K562 (cell line): ENCODE measurements around the gene MGAT4D. TPM values are rescaled to one million over a fixed set of nuclear protein-coding genes. Genes with fewer than 3 reads are reported as not detected.

Experiments used
- CAMTA2 ChIP-seq: fragments of 250-450 bp; sonication (Bioruptor Pico); conservative IDR thresholded peaks from 2 replicates; pipeline ENCODE4 v1.5.1; 2022
- CBX2 ChIP-seq: fragments of 200-600 bp; sonication (generic); IDR thresholded peaks from one replicate; pipeline ENCODE4 v1.6.1; 2012; ENCODE audit warnings: mild to moderate bottlenecking, low read length, inconsistent platforms; ENCODE audit not compliant: insufficient read depth, poor library complexity, severe bottlenecking
- GATAD2B ChIP-seq: fragments of 450-650 bp; IDR thresholded peaks from 2 replicates; pipeline ENCODE4 v1.6.1; 2017; ENCODE audit warnings: mild to moderate bottlenecking, borderline replicate concordance
- ILF3 ChIP-seq: fragments of 450-650 bp; IDR thresholded peaks from 2 replicates; pipeline ENCODE4 v1.6.1; 2018; ENCODE audit warnings: antibody characterized with exemption, mild to moderate bottlenecking, moderate library complexity, borderline replicate concordance
- MAFK ChIP-seq: IDR thresholded peaks from 2 replicates; pipeline ENCODE4 v1.6.1; 2011; ENCODE audit warnings: low read length, improper control_type of control experiment
- MTA2 ChIP-seq: fragments of 450-650 bp; IDR thresholded peaks from 2 replicates; pipeline ENCODE4 v1.6.1; 2016; ENCODE audit warnings: low read depth
- RB1 ChIP-seq: fragments of 450-650 bp; IDR thresholded peaks from 2 replicates; pipeline ENCODE4 v1.6.1; 2017; ENCODE audit warnings: low read depth, mild to moderate bottlenecking
- TBL1XR1 ChIP-seq, 2 experiments: IDR thresholded peaks; 2 replicates each; pipeline ENCODE4 v1.6.1; 2012; ENCODE audit warnings: improper control_type of control experiment in 2 of 2, low read length in 2 of 2, mild to moderate bottlenecking in 1 of 2
- polyA plus RNA-seq, 8 experiments: library from polyadenylated mRNA; depleted of rRNA in 4 of 8; stranded (reverse) in 5 of 8; unstranded in 3 of 8; fragments of >200 nt; fragmentation: Nextera tagmentation in 2 of 8; fragmentation: Illumina TruSeq in 1 of 8; extraction: Ambion mirVana in 2 of 8; extraction: Trizol in 1 of 8; gene quantifications; 2 replicates each; pipeline versions ENCODE4 v1.2.1 to v1.2.3, GENCODE V29; 2011 to 2014; ENCODE audit warnings: inconsistent platforms in 1 of 8, missing spikeins in 1 of 8
- total RNA-seq, 7 experiments: library from RNA; depleted of rRNA in 6 of 7; stranded (reverse); fragments of >200 nt in 6 of 7; fragmentation: Illumina TruSeq in 2 of 7; extraction: Trizol in 2 of 7; gene quantifications; 2 replicates each; pipeline versions ENCODE4 v1.2.1 to v1.2.3, GENCODE V29; 2011 to 2021; ENCODE audit warnings: low replicate concordance in 1 of 7
- TF ChIP-seq, protein P1 (sequence below), 2 experiments: IDR thresholded peaks; 2 replicates each; pipeline ENCODE4 v1.6.1; 2012; ENCODE audit warnings: improper control_type of control experiment in 2 of 2, low read depth in 2 of 2, low read length in 2 of 2, borderline replicate concordance in 1 of 2
- TF ChIP-seq, protein P2 (sequence below), 2 experiments: fragments of 200-800 bp in 1 of 2; sonication (Bioruptor generic) in 1 of 2; sonication (generic) in 1 of 2; formaldehyde crosslinking in 1 of 2; IDR thresholded peaks in 1 of 2; conservative IDR thresholded peaks in 1 of 2; 2 replicates each; pipeline versions ENCODE4 v1.5.0 to v1.6.1; 2016 to 2020; ENCODE audit warnings: missing compliant biosample characterization in 1 of 2, missing genetic modification characterization in 1 of 2, missing genetic modification reagents in 1 of 2
- TF ChIP-seq, protein P3 (sequence below): fragments of 250-450 bp; sonication (Bioruptor Pico); IDR thresholded peaks from 2 replicates; pipeline ENCODE4 v1.4.0; 2020; ENCODE audit warnings: mild to moderate bottlenecking

The MGAT4D gene
- total and polyA plus RNA-seq, 9 of the 15 experiments (the other 6 are each of a cell fraction or from before 2014, with no cell fraction given) = not detected

DNA sequence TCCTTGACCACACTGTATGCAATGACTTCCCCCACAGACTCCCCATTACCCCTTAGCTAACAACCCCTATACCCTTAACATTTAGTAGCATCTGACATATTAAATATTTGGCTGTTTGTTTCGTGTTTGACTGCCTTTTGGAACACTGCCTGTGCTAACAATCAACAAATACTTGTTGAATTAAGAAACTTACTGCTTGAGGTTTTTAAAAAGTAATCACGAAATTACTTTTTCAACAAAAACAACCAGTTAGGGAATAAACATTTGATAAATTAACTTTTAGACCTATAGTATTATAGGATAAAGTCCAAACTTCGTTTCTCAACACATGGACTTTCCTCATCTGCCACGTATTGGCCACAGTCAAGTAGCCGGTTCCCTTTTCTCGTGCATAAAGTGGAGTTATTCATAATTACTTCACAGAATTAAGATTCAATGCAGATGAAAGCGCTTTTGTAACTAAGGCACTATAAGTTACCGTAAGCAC lies 25.3 kb upstream of the MGAT4D start (continued):
- TF ChIP-seq CBX2 = no peak
- TF ChIP-seq, protein P1, sequence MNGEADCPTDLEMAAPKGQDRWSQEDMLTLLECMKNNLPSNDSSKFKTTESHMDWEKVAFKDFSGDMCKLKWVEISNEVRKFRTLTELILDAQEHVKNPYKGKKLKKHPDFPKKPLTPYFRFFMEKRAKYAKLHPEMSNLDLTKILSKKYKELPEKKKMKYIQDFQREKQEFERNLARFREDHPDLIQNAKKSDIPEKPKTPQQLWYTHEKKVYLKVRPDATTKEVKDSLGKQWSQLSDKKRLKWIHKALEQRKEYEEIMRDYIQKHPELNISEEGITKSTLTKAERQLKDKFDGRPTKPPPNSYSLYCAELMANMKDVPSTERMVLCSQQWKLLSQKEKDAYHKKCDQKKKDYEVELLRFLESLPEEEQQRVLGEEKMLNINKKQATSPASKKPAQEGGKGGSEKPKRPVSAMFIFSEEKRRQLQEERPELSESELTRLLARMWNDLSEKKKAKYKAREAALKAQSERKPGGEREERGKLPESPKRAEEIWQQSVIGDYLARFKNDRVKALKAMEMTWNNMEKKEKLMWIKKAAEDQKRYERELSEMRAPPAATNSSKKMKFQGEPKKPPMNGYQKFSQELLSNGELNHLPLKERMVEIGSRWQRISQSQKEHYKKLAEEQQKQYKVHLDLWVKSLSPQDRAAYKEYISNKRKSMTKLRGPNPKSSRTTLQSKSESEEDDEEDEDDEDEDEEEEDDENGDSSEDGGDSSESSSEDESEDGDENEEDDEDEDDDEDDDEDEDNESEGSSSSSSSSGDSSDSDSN (IDR thresholded peaks at IDR 0.05; ENCODE audit: borderline replicate concordance in 1 of 2, low read depth in 2 of 2, low read length in 2 of 2) = no peak
- TF ChIP-seq GATAD2B = no peak
- TF ChIP-seq, protein P2, sequence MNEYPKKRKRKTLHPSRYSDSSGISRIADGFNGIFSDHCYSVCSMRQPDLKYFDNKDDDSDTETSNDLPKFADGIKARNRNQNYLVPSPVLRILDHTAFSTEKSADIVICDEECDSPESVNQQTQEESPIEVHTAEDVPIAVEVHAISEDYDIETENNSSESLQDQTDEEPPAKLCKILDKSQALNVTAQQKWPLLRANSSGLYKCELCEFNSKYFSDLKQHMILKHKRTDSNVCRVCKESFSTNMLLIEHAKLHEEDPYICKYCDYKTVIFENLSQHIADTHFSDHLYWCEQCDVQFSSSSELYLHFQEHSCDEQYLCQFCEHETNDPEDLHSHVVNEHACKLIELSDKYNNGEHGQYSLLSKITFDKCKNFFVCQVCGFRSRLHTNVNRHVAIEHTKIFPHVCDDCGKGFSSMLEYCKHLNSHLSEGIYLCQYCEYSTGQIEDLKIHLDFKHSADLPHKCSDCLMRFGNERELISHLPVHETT (CRISPR knock-in tag; conservative IDR thresholded peaks at IDR 0.05 in 1 of 2, IDR thresholded peaks at IDR 0.05 in 1 of 2) = 0 out of 4 replicates have a peak, but pooled peaks of 1 of the 2 experiments have one; percentile 29
- TF ChIP-seq CAMTA2 (CRISPR knock-in tag) = no peak
- TF ChIP-seq, protein P3, sequence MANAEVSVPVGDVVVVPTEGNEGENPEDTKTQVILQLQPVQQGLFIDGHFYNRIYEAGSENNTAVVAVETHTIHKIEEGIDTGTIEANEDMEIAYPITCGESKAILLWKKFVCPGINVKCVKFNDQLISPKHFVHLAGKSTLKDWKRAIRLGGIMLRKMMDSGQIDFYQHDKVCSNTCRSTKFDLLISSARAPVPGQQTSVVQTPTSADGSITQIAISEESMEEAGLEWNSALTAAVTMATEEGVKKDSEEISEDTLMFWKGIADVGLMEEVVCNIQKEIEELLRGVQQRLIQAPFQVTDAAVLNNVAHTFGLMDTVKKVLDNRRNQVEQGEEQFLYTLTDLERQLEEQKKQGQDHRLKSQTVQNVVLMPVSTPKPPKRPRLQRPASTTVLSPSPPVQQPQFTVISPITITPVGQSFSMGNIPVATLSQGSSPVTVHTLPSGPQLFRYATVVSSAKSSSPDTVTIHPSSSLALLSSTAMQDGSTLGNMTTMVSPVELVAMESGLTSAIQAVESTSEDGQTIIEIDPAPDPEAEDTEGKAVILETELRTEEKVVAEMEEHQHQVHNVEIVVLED (CRISPR knock-in tag) = no peak
- no peak for TF ChIP-seq MAFK
- no peak for TF ChIP-seq RB1
- no peak for TF ChIP-seq ILF3
- TF ChIP-seq TBL1XR1 (IDR thresholded peaks at IDR 0.05; ENCODE audit: low read length in 2 of 2) = no peak
- TF ChIP-seq MTA2 = no peak
